ENCODE results near the gene CCNY.

GRCh38 chr10:35594115-35595079 lies 258.1 kb downstream of the CCNY start:
- TF ChIP-seq RAD21 (IDR thresholded peaks at IDR 0.05; ENCODE audit: low read depth) (no peak), JUND (IDR thresholded peaks at IDR 0.05) (no peak), CTCF (IDR thresholded peaks at IDR 0.05 in 2 of 3, conservative IDR thresholded peaks at IDR 0.05 in 1 of 3; ENCODE audit: borderline replicate concordance in 1 of 3, insufficient read depth in 1 of 3, low read depth in 2 of 3, low read length in 2 of 3) (no peak), EGR1 (IDR thresholded peaks at IDR 0.05; ENCODE audit: low read depth) (no peak)

Data from HCT116 (cell line).